ENCODE results near the gene AMZ1.

AMZ1 gene, protein sequence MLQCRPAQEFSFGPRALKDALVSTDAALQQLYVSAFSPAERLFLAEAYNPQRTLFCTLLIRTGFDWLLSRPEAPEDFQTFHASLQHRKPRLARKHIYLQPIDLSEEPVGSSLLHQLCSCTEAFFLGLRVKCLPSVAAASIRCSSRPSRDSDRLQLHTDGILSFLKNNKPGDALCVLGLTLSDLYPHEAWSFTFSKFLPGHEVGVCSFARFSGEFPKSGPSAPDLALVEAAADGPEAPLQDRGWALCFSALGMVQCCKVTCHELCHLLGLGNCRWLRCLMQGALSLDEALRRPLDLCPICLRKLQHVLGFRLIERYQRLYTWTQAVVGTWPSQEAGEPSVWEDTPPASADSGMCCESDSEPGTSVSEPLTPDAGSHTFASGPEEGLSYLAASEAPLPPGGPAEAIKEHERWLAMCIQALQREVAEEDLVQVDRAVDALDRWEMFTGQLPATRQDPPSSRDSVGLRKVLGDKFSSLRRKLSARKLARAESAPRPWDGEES

DNA sequence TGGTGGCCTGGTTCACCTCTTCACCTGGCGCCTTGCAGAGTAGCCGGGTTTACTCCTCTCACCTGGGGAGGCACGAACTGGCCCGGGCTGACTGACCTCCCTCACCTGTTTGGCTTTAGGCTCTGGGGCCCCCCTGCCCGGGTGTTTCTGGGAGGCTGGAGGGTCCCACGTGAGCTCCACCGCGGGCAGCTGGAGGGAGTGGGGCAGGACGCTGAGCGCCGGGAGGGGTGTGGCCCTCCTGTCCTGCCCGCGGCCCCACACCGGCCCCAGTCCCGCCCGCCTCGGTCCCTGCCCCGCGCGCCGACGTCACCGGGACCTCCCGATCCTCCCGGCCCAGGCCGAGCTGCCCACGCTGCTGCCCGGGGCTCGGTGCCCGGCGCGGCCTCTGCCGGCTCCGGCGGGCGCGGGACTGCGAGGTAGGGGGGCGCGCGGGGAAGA, at the start of gene AMZ1:
Gene AMZ1, plus strand, starts transcription at position 322 of the 438 bp plus-strand sequence. CDS start 12,250 bp downstream, outside the sequence.
- no peak for FAIRE-seq
- TF ChIP-seq, protein P1, sequence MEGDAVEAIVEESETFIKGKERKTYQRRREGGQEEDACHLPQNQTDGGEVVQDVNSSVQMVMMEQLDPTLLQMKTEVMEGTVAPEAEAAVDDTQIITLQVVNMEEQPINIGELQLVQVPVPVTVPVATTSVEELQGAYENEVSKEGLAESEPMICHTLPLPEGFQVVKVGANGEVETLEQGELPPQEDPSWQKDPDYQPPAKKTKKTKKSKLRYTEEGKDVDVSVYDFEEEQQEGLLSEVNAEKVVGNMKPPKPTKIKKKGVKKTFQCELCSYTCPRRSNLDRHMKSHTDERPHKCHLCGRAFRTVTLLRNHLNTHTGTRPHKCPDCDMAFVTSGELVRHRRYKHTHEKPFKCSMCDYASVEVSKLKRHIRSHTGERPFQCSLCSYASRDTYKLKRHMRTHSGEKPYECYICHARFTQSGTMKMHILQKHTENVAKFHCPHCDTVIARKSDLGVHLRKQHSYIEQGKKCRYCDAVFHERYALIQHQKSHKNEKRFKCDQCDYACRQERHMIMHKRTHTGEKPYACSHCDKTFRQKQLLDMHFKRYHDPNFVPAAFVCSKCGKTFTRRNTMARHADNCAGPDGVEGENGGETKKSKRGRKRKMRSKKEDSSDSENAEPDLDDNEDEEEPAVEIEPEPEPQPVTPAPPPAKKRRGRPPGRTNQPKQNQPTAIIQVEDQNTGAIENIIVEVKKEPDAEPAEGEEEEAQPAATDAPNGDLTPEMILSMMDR (IDR thresholded peaks at IDR 0.05; ENCODE audit: insufficient read depth, missing control alignments), result no peak
- DNase-seq (ENCODE audit: insufficient read length, low spot score), result no peak

DNA sequence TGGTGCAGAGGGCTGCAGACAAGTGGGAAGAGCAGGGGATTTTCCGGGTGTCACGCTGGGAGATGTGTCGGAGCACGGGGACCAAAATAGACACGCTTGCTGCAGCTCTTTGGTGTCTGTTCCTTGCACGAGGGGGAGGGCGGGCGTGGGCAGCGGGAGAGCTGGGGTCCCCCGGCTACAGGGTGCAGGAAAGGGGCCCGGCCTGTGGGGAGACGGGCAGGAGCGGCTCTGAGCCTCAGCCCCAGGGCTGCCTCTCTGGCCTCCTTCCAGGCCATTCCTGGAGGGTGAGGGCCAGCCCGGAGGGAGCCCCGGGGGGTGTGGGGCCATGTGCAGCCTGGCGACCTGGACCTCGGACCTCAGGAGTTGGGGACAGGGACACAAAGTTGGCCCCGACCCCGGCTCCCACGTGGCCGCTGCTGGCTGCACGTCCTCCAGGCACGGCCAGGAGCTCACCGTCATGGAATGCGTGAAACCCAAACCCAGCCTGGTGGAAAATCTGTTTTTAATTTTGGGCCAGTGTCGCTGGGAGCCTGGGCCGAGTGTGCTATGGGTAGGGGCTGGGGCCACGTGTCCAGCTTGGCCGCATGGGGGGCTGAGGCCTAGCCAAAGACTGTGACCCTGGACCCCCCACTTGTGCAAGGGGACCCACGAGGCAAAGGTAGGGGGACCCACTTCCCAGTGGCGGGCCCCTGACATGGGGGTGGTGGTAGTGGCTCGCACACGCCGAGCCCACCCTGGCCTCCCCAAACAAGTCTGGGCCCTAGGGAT, 49.6 kb upstream of the AMZ1 start:
- no peak for DNase-seq (ENCODE audit: insufficient read length, low spot score)
- TF ChIP-seq, protein P1 (IDR thresholded peaks at IDR 0.05; ENCODE audit: insufficient read depth, missing control alignments), result no peak

DNA sequence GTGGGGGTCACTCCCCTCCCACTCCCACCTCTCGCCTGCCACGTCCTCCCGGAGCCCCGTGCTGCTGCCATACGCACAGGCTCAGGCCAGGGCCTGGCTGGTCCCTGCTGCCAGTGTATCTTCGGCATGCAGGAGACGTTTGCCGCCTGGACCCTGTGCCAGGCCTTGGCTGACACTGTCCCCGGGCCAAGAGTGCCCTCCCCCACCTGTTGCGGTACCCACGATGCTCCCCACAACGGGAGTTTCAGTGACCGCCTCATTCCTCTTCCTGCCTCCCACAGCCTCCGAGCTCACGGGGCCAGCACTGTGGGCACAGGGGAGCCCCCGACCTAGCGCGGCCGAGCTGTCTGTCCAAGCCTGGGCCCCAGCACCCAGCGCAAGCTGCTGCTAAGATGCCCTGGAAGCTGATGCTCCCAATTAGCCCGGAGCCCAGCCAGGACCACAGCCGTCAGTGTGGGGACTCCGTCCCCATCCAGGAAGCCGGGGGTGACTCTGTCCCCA, 48.8 kb upstream of the AMZ1 start:
- TF ChIP-seq, protein P1 (IDR thresholded peaks at IDR 0.05; ENCODE audit: insufficient read depth, missing control alignments), result no peak
- no peak for DNase-seq (ENCODE audit: insufficient read length, low spot score)
- FAIRE-seq, result no peak

More for the DNA sequence above, 49.6 kb upstream of the AMZ1 start:
- FAIRE-seq, result no peak

DNA sequence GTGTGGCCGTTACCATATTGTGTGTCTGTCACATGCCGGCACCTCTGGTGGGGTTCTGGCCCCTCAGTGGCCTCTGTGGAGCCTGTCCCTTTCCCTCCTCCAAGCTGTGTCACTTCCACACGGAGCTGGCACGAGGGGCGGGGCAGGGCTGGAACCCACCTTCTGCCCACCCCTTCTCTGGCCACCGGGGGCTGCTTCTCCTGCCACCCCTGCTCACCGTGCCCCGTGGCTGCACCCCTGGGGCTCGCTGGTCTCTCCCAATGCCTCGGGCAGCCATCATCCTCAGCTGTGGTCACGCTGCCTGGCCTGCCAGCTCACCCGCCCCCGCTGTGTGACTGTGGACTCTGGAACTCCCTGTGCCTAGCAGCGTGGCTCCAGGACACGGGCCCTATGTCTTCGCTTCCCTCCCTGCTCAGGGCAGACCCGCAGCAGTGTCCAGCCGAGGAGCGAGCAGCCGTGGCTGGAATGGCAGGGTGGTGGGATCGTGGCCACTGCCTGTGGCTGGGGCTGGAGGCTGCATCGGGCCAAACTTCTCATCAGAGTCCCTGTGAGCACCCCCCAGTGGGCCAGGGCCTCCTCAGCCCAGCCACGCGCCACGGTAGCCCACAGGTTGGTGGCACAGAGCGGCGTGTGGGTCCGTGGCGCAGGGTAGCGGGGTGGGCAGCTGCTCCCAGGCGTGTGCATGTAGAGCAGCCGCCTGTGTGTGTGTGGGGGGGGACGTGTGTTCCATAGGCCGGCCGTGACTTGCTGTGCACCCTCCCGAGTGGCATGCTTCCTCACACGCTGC, 48.1 kb upstream of the AMZ1 start:
- DNase-seq (ENCODE audit: insufficient read length, low spot score) (no peak), FAIRE-seq (no peak)
- TF ChIP-seq, protein P1 (IDR thresholded peaks at IDR 0.05; ENCODE audit: insufficient read depth, missing control alignments), result no peak

DNA sequence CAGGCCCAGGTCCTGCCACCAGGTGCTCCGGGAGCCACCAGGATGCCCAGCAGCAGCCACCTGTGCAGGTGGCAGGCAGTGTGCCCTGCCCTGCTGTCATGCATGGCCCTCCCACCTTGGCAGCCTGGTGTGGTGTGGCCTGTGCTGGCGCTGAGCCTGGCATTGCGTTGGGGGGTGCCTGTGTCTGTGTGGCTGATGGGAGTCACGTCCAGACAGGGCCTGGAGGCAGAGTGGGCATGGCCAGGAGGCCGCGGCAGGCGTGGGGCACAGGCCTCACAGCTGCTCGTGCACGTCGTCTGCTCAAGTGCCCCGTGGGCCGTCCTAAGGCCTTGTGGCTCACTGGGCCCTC, 47.5 kb upstream of the AMZ1 start:
- FAIRE-seq, result no peak
- TF ChIP-seq, protein P1 (IDR thresholded peaks at IDR 0.05; ENCODE audit: insufficient read depth, missing control alignments), result no peak
- no peak for DNase-seq (ENCODE audit: insufficient read length, low spot score)

DNA sequence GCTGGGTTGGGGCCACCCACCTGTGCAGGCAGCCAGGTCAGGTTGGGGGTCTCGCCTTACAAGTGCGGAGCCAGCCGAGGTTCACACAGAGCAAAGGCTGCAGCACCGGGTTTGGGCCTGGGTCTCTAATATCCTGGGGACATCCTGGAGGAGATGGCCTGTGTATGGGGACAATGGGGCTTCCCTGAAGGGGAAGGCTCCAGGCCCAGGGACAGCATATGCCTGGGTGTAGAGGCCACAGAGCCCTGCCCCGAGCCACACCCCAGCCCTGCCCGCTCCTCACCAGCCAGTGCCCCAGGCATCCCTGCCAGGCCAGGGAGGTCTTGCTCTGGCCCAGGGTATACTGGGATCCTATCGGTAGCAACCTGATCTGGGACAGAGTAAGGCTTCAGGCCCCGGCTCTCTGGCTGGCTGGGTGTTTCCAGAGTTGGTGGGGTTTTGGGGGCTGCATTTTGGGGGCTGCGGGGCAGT, 47.1 kb upstream of the AMZ1 start:
- DNase-seq (ENCODE audit: insufficient read length, low spot score), result no peak
- TF ChIP-seq, protein P1 (IDR thresholded peaks at IDR 0.05; ENCODE audit: insufficient read depth, missing control alignments), result no peak
- no peak for FAIRE-seq

All from D721Med (cell line).